Astrocyte (in vitro differentiated cells and primary cell): ENCODE data around the gene FFAR2. TPM values are rescaled to one million over a fixed set of nuclear protein-coding genes. Genes with fewer than 3 reads are reported as not detected.

ENCODE experiments used
- DNase-seq: peaks from one replicate; pipeline ENCODE4 v3.0.0-alpha.2; 2010; ENCODE audit warnings: low read depth
- FAIRE-seq: peaks from 2 replicates; lab custom pipeline; 2011; peaks lifted over from hg19 to GRCh38; lab: Jason Lieb, UNC
- H2AFZ ChIP-seq: 2 replicates; pipeline ENCODE4 v1.6.0; 2012; ENCODE audit warnings: low read depth, low read length, inconsistent platforms
- H3K27ac ChIP-seq: 2 replicates; pipeline ENCODE4 v1.5.1; 2011; ENCODE audit warnings: low read depth, low read length, inconsistent platforms
- H3K27me3 ChIP-seq: 2 replicates; pipeline ENCODE4 v1.6.0; 2011; ENCODE audit warnings: low read length, inconsistent platforms; ENCODE audit not compliant: insufficient read depth
- H3K36me3 ChIP-seq: 2 replicates; pipeline ENCODE4 v1.5.1; 2011; ENCODE audit warnings: low read length, inconsistent platforms; ENCODE audit not compliant: insufficient read depth
- H3K4me1 ChIP-seq: 2 replicates; pipeline ENCODE4 v1.5.1; 2011; ENCODE audit warnings: low read length, inconsistent platforms; ENCODE audit not compliant: insufficient read depth
- H3K4me2 ChIP-seq: 2 replicates; pipeline ENCODE4 v1.6.0; 2012; ENCODE audit warnings: low read length, inconsistent platforms
- H3K4me3 ChIP-seq: 2 replicates; pipeline ENCODE4 v1.5.1; 2011; ENCODE audit warnings: low read depth, mild to moderate bottlenecking, low read length, inconsistent platforms; ENCODE audit not compliant: insufficient read depth
- H3K79me2 ChIP-seq: 2 replicates; pipeline ENCODE4 v1.6.0; 2012; ENCODE audit warnings: mild to moderate bottlenecking, low read length, inconsistent platforms; ENCODE audit not compliant: insufficient read depth
- H3K9ac ChIP-seq: 2 replicates; pipeline ENCODE4 v1.6.0; 2012; ENCODE audit warnings: mild to moderate bottlenecking, low read length, inconsistent platforms
- H3K9me3 ChIP-seq: 2 replicates; pipeline ENCODE4 v1.5.1; 2012; ENCODE audit warnings: low read depth, mild to moderate bottlenecking, low read length, inconsistent platforms; ENCODE audit not compliant: insufficient read depth
- H4K20me1 ChIP-seq: 2 replicates; pipeline ENCODE4 v1.6.0; 2012; ENCODE audit warnings: low read length, inconsistent platforms; ENCODE audit not compliant: insufficient read depth
- H3K27ac Mint-ChIP-seq: one replicate; pipeline ENCODE4 v1.8.0; 2021; ENCODE audit warnings: mild to moderate bottlenecking, mixed read lengths; ENCODE audit not compliant: unreplicated experiment
- H3K27me3 Mint-ChIP-seq: one replicate; pipeline ENCODE4 v1.8.0; 2021; ENCODE audit warnings: low read depth, mixed read lengths; ENCODE audit not compliant: unreplicated experiment
- H3K36me3 Mint-ChIP-seq: one replicate; pipeline ENCODE4 v1.8.0; 2021; ENCODE audit warnings: low read depth, mixed read lengths; ENCODE audit not compliant: unreplicated experiment
- H3K4me1 Mint-ChIP-seq: one replicate; pipeline ENCODE4 v1.8.0; 2021; ENCODE audit warnings: low read depth, mixed read lengths; ENCODE audit not compliant: unreplicated experiment
- H3K4me3 Mint-ChIP-seq: one replicate; pipeline ENCODE4 v1.8.0; 2021; ENCODE audit warnings: mild to moderate bottlenecking, moderate library complexity, mixed read lengths; ENCODE audit not compliant: unreplicated experiment
- H3K9me3 Mint-ChIP-seq: one replicate; pipeline ENCODE4 v1.8.0; 2021; ENCODE audit warnings: mild to moderate bottlenecking, mixed read lengths; ENCODE audit not compliant: unreplicated experiment
- EZH2 ChIP-seq: IDR thresholded peaks from 2 replicates; pipeline ENCODE4 v1.6.1; 2012; ENCODE audit warnings: mild to moderate bottlenecking, low read length, inconsistent platforms; ENCODE audit not compliant: insufficient read depth
- total RNA-seq: library from RNA; stranded (reverse); gene quantifications from 2 replicates; pipeline ENCODE4 v1.2.1, GENCODE V29; 2021
- TF ChIP-seq, protein P1 (sequence below): IDR thresholded peaks from 2 replicates; pipeline ENCODE4 v1.5.1; 2011; ENCODE audit warnings: low read depth, mild to moderate bottlenecking, inconsistent platforms, low read length, moderate library complexity; ENCODE audit not compliant: insufficient read depth

The FFAR2 gene
- total RNA-seq, 1 donor from 2014 or later = not detected

DNA sequence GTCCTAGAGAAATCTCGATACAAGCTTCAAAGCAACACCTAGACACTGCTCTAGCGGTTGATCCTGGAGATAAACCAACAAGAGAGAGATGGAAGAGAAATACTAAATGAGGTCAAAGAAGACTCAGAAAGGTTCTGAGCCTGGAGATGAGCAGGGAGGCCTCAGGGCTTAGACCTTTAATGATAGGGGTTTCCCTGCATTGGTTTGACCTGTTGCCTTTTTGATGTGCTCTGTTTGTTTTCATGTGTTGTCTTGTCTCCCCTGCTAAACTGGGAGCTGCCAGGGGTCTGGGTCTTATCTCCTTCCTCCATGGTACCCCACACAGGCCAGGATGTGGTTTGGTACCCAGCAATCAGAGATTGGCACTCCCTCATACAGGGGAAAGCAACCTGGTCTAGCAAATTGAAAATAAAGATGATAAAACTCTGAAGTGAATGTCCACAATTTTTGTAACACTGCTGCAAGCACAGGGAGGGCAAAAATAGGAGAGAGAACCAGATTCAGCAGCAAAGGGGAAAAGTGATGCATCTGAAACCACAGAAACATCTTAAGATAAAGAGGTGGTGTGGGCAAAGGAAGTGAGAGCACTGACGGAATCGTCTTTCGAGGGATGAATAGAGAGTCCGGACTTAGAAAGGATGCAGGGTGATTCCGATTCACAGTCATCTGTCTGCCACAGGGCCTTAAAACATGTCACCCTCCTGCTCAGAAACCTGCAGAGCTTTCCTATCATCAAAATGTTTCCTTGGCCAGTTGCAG lies 3.5 kb downstream of the FFAR2 start:
- H3K36me3 ChIP-seq = no peaks in the 10 kb centered on the region
- Mint-ChIP-seq H3K9me3 (no peaks in the 10 kb centered on the region), H3K36me3 (no peaks in the 10 kb centered on the region), H3K27ac (no peak overlapping the region), H3K4me1 (no peaks in the 10 kb centered on the region), H3K4me3 (no peak overlapping the region), H3K27me3 (peaks cover 55% of the 10 kb centered on the region)
- no peak overlapping the region for H3K9ac ChIP-seq
- H2AFZ ChIP-seq = no peak overlapping the region
- no peak for DNase-seq
- no peak for TF ChIP-seq EZH2
- TF ChIP-seq, protein P1, sequence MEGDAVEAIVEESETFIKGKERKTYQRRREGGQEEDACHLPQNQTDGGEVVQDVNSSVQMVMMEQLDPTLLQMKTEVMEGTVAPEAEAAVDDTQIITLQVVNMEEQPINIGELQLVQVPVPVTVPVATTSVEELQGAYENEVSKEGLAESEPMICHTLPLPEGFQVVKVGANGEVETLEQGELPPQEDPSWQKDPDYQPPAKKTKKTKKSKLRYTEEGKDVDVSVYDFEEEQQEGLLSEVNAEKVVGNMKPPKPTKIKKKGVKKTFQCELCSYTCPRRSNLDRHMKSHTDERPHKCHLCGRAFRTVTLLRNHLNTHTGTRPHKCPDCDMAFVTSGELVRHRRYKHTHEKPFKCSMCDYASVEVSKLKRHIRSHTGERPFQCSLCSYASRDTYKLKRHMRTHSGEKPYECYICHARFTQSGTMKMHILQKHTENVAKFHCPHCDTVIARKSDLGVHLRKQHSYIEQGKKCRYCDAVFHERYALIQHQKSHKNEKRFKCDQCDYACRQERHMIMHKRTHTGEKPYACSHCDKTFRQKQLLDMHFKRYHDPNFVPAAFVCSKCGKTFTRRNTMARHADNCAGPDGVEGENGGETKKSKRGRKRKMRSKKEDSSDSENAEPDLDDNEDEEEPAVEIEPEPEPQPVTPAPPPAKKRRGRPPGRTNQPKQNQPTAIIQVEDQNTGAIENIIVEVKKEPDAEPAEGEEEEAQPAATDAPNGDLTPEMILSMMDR = no peak
- no peaks in the 10 kb centered on the region for H3K27me3 ChIP-seq
- H3K4me3 ChIP-seq = no peak overlapping the region
- no peak overlapping the region for H3K4me2 ChIP-seq
- FAIRE-seq = no peak
- no peaks in the 10 kb centered on the region for H3K79me2 ChIP-seq
- no peaks in the 10 kb centered on the region for H4K20me1 ChIP-seq
- H3K9me3 ChIP-seq = no peaks in the 10 kb centered on the region
- H3K27ac ChIP-seq = no peak overlapping the region
- H3K4me1 ChIP-seq = no peaks in the 10 kb centered on the region

DNA sequence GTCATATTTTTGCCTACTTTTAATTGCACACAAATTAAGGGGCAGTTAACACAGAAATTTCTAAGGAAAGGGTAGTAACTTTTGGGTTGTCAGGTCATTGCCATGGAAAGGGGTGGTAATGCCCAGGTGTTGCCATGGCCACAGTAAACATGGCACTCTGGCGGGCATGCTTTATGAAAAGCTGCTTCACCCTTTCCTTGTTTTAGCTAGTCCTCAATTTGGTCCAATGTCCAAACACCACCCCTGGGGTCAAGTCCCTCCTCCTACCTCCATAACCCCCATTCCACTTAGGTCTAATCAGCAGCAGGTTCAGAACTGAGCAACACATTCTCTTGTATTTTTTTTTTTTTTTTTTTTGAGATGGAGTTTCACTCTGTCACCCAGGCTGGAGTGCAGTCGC lies 6.6 kb downstream of the FFAR2 start:
- Histone ChIP-seq H3K9ac (no peak overlapping the region), H2AFZ (no peak overlapping the region), H3K36me3 (no peaks in the 10 kb centered on the region), H3K79me2 (no peaks in the 10 kb centered on the region), H3K4me3 (no peak overlapping the region), H3K9me3 (no peaks in the 10 kb centered on the region), H3K4me1 (no peaks in the 10 kb centered on the region), H3K27ac (no peak overlapping the region), H3K27me3 (no peaks in the 10 kb centered on the region), H4K20me1 (no peaks in the 10 kb centered on the region), H3K4me2 (no peak overlapping the region)
- Mint-ChIP-seq H3K27me3 (peaks cover 49% of the 10 kb centered on the region), H3K4me1 (no peaks in the 10 kb centered on the region), H3K9me3 (no peaks in the 10 kb centered on the region), H3K4me3 (no peak overlapping the region), H3K36me3 (peaks cover 3% of the 10 kb centered on the region), H3K27ac (no peak overlapping the region)
- no peak for FAIRE-seq
- TF ChIP-seq EZH2 = no peak
- TF ChIP-seq, protein P1 = no peak
- DNase-seq = no peak

DNA sequence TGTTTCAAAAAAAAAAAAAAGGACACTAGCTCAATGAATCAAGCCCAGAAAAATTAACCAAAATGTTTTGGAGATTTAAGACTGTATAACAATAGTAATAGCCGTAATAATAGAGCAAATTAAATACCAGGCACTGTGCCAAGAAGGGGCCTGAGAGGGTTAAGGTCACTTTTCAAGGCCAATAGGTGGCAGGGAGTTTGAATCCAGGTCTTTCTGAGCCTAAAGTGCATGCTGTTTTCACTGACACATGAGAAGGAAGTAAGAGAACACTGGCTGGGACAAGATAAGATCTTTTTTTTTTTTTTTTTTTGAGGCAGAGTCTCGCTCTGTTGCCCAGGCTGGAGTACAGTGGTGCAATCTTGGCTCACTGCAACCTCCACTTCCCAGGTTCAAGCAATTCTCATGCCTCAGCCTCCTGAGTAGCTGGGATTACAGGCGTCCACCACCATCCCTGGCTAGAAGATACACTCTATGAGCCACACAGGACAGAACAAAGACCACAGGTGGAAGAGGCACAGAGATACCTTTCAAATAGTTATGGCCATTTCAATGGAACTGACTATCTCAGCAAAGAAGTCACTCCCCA lies 7.7 kb downstream of the FFAR2 start:
- H3K79me2 ChIP-seq = no peaks in the 10 kb centered on the region
- no peak overlapping the region for H3K4me2 ChIP-seq
- Mint-ChIP-seq H3K4me1 (peaks cover 2% of the 10 kb centered on the region), H3K9me3 (no peaks in the 10 kb centered on the region), H3K27ac (no peak overlapping the region), H3K36me3 (peaks cover 3% of the 10 kb centered on the region), H3K4me3 (no peak overlapping the region), H3K27me3 (peaks cover 42% of the 10 kb centered on the region)
- no peaks in the 10 kb centered on the region for H4K20me1 ChIP-seq
- no peak overlapping the region for H3K4me3 ChIP-seq
- no peaks in the 10 kb centered on the region for H3K9me3 ChIP-seq
- H3K36me3 ChIP-seq = no peaks in the 10 kb centered on the region
- TF ChIP-seq EZH2 = no peak
- TF ChIP-seq, protein P1 = no peak
- no peaks in the 10 kb centered on the region for H3K27me3 ChIP-seq
- no peaks in the 10 kb centered on the region for H3K4me1 ChIP-seq
- no peak overlapping the region for H3K27ac ChIP-seq
- FAIRE-seq = no peak
- H2AFZ ChIP-seq = no peak overlapping the region
- H3K9ac ChIP-seq = no peak overlapping the region
- no peak for DNase-seq
